ENCODE results near the gene LINC00237.

LINC00237 gene

DNA sequence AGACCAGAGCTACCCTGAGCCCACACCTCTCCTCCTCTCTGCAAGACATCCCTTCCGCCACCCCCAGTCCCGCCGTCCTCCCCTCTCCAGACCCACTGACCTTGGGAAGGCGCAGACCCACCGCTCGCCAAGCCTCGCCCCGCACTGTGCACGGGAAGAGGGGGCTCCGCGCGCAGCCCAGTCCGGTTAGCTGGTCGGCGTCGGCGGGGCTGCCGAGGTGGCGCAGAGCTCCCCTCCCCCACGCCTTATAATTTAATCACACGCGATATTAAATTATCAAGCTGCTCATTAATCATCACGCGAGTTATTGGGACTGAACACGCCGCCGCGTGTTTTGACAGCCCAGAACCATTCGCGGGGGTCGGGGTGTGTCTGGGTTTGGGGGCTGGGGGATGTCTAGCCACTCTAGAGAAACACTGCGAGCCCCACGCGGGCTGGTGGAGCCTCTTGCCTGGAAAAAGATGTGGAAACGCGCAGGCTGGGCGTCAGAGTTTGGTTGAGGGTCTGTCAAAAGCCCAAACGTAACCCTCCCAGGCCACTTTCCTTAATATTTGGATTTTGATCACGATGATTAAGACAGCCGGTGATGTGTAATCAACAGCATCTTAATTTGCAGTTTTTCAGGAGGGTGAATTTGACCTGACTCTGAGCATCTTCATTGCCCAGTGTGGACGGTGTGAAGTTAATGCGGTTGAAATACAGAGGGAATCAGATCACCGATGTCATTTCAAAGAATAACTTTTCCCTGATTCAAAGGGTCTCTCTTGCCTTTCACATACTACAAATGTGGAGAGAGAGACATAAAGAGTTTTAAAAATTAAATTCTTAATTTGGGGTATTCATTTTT is at the start of gene LINC00237:
Gene LINC00237 (minus strand): TSS at position 188 of the 847 bp plus-strand sequence.
- DNase-seq: no peak

DNA sequence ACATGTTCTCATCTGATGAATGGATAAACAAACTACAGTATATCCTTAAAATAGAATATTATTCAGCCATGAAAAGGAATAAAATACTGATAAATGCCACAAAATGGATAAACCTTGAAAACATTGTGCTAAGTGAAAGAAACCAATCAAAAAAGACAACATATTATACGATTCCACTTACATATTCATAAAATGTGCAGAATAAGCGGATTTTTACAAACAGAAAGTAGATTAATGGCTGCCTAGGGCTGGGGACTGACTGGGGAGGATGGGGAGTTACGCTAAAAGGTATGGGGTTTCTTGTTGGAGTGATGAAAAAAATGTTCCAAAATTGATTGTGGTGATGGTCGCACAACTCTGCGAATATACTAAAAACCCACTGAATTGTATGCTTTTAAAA is 49.1 kb upstream of the LINC00237 start:
- no peak for DNase-seq

DNA sequence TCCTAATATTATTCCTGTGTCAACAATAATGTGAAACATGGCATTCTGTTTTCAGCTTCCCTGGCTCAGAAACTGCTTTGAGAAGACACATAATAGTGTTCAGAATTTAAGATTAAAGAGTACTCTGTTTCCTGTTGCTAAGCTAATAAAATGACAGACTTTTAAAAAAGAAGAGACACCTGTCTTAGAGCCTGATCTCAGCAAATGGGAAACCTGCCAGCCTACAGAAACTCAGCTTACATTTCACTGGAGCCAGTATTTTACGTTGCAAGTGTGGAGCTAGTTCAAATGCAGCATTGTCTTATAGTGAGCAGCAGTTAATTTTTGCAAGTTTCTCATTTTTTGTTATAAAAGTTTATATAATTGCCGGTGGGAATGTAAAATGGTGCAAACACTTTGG is 48.5 kb upstream of the LINC00237 start:
- DNase-seq: no peak

DNA sequence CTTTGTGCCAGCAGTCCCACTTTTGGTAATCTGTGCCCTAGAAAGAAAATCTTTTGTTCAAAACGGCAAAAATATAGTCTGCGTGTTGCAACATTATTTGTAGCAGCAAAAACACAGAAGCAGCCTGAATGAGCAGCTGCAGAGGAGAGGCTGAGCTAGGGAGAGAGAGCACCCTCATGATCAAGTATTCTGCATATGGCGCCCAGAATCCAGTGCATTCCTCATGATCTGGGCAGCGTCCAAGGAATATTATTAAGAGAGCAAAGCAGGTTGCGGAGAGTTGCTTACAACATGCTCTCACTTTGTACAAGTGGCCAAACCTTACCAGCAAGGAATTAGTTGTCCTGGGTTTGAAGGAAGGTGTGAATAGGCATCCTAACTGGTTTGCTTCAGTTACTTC is 45.6 kb upstream of the LINC00237 start:
- no peak for DNase-seq

DNA sequence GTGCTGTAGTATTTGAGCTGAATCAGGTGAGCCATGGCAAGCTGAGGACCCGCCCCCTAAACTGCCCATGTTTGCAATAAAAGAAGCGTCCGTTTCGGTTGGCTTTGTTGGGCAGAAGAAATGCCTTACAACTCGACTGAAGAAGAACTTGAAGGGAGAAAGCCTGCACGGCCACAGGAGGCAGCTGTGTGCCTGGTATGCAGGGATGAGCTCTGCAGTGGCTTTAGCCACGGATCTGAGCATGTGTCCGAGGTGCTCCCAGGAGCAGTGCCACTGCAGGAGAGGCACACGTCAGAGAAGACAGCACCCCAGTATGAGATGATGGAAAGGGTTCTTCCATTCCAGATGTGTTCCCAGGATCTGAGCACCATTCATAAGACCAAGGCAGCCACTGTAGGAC is 43.2 kb upstream of the LINC00237 start:
- no peak for DNase-seq

DNA sequence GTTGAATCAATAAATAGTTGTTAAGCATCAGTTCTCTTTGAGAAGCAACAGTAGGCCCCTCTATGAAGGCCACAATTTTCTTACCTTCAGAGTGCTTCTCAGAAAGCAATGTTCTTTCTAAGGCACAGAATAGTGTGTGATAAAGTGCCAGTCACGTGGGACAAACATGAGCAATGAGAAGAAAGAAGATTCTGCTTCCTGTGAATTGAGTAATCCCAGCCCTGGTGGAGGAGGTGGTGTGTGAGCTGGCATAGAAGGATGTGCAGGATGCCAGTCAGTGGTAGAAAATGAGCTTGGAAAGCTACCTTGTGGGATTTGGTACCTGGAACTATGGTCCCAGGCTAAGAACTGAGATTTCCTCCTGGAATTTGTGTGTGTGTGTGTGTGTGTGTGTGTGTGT is 41.4 kb upstream of the LINC00237 start:
- no peak for DNase-seq

DNA sequence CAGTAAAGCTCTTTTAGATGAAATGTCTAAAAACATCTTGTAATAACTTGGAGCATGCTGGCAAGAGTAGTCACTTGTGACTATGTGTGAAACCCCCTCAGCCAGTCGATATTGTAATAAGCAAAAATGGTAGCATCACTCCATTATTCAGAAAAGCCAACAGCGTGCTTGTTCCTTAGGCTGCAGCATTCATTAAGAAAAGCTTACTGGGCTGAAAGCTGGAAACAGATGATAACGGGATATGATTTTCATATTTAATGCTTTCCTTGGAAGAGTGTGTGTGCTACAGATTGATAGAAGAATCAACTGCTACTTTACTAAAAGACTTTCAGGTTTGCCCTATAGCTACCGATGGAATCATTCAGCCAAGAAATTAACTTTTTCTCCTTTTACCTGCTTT is 40.1 kb upstream of the LINC00237 start:
- DNase-seq: no peak

DNA sequence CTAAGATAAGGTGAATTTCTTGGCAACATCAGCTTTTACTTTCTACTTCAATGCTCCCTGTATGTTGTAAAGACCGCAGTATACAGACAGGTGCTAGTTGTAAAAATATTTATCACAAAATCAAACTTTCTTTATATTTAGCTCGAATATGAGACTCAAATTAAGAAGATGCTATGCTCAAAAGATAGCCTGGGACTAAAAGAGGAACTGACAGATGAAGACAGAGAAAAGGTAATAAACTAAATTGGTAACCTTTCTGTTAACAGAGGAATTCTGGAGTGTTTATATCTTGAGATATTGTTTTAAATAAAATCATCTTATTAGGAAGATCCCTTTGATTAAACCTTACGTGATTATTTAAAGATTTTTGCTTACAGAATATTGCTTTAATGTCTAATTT is 39.3 kb upstream of the LINC00237 start:
- DNase-seq: no peak

DNA sequence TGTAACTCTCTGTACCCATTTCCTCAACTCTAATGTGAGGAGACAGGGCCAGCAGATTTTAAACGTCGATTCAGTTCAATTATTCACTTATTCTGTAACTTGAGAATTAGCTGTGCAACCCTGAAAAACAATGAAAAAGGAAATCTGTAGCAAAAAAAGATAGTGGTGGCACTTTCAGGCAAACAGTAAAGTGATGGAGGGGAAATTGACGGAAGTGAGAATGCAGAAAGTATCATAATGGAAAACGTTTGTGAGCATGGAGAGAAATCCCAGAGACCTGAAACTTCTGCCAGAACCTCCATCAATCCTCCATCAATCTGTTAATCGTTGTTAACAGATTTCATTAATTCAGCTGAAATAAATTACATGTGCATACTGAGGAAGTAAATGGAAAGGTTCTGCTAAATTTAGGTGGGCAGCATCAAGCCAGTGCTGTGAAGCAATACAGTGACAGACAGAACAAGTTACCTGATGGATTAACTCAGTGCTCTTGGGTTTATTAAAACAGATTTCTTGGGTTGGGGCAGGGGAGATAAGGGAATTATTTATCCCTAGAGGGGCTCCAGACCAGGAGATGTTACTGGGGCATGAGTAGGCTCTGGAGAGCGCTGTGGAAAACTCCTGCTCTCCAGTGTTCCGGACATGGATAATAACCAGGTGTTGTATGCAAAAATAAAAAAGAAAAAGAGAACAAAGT is 37.2 kb upstream of the LINC00237 start:
- DNase-seq: no peak

DNA sequence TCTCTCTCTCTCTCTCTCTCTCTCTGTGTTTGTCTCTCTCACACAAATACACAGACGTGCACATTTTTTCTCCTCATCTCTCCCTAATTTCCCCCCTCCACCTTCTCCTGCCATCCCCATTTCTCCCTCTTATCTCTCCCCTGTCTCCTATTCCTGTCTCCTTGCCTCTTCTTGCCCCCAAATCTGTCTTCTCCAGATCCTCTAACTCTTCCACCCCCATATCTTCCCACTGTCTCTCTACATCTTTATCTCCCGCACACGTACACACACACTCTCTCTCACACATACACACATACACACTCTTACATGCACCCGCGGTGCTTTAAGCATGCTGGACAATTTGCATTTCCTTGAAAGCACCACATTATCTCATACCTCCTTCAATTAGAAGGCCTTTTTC is 35.7 kb upstream of the LINC00237 start:
- DNase-seq: no peak

DNA sequence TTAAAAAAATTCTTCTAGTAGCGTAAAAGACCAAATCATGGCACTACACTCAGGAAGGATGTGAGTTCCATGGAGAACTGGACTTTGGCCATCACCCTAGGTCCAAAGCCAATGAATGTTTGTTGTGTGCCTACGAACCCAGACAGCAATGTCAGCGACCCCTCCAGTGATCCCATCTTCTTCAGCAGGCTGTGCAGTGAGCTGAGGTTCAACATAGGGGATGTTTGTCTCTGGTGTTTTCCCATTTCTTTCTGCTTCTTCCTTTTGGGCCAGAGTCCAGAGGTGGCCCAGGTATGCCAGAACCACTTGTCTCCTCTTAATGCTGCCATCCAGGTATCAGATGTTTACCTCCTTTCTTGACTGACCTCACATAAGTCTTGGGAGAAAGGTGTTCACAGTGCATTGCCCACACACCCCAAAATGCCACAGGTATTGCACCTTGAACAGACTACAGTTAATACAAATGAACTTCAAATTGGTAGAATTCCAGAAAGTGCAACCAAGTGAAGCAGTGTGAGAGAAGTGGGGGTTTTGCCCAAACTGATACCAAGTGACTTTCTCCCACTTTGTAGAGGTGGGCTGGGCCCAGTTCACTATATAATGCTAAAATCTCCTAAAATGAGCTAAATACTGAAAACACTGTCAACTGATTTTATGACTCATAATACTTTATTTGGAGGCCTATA is 33.9 kb upstream of the LINC00237 start:
- DNase-seq: no peak

DNA sequence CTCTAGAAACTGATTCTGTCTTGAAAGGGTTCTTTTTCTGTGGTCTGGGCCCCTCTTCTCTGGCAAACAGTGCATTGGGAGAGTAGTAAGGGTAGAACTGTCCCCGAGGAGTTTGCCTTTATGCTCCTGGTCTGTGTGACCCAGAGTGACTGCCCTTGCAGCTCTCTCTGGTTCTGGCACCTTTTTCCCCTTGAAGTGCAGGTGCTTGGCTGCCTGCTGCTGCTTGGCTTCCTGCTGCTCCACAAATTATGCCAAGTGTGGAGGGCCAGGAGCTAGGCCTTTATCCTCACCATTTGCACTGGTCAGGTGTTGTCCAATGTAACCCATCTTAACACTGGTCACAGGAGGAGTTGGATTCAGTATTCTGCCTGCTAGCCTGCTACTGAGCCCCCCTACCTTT is 30.9 kb upstream of the LINC00237 start:
- DNase-seq: no peak

DNA sequence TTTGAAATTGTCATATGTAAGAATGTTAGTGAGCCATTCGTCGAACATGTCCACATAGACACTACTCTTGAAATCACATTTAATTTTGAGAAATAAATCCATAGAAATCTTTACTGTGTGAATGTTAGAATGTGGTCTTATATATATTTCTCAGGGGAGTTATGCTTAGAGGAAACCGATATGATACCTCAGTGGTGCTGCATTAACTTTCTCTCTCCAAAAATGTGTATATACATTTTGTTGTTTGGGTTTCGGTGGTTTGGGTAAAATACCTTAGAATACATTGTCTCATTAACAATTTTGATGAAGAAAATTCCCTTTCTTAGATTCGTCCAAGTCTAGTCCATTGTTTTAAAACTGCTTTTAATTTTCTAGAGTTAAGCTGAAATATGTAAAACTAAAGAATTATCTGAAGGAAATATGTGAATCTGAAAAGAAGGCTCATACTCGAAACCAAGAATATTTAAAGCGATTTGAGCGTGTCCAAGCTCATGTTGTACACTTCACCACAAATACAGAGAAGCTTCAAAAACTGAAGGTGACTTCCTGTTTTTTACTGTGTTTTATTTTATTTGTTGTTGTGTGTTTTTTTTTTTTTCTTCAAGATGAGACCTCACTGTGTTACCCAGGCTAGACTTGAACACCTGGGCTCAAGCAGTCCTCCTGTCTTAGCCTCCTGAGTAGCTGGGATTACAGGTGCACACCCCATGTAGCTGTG is 30.0 kb upstream of the LINC00237 start:
- DNase-seq: no peak

DNA sequence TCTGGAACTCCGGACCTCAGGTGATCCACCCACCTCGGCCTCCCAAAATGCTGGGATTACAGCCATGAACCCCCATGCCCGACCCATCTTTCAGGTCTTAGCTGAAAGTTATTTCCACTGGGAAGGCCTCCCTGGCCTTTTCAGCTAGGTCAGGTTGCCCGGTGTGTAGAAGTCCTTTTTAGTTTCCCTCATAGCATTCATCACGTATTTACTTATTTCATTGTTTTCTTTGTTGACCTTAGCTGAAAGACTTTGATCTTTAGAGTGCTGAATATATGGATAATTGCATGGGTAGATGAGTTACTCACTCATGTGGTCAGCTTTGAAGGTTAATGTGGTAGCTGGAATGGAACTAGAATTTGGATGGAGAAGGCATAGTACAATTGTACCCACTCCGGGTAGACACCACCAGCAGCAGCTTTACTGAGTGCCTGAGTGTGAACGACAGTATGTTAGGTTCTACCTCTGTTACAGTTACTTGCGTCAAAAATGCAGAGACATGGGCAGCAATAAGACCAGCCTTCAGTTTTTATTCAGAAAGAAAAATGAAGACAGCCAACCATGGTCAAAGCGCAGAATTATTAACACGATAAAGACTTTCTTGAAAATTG is 28.8 kb upstream of the LINC00237 start:
- no peak for DNase-seq

DNA sequence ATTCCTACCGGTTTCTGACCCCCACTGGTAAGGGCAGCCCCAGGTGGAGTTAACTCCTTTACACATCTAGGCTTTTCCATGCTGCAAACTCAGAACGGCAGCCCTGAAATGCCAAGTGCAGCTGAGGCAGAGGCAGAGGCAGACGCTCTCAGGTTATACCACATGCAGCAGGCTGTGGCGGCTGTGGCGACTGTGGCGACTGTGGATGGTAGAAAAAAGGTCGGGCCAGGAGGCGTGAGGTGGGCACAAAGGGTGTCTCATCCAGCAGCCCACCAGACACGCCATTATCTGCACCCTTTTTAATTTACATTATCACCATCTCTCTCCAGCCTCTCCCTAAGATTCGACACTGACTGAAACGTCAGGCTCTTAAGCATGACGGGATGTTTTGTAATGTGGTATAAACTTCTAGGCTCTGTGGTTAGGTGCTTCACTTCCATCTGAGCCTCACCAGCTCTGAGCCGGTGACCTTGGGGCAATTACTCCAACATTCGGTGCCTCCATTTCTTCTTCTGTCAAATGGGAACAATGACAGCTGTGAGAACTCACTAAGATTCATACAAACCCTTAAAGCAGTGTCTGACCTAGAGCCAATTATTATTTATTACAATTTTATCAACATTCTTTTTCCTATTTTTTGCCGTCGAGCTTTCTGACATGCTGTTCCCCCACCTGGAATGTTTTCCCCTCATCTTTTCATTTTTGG is 27.9 kb upstream of the LINC00237 start:
- no peak for DNase-seq

DNA sequence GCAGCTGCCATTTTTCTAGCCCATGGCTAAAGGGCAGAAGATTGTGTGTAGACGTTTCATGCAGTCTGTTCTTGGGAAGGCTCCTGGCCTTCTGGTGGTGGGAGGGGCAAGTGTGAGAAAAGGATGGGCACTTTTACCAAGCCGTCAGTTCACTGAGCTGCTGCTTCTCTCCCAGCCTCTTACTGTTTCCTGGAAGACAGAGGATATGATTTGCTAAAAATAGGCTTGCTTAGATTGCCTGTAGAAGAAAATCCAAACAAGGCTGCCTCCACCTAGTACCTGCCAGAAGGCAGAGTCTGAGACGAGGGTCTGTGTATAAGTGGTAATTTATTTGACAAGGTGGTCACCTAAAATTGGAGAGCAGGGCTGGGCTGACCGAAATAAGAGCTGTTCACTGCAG is 27.2 kb upstream of the LINC00237 start:
- DNase-seq: no peak

DNA sequence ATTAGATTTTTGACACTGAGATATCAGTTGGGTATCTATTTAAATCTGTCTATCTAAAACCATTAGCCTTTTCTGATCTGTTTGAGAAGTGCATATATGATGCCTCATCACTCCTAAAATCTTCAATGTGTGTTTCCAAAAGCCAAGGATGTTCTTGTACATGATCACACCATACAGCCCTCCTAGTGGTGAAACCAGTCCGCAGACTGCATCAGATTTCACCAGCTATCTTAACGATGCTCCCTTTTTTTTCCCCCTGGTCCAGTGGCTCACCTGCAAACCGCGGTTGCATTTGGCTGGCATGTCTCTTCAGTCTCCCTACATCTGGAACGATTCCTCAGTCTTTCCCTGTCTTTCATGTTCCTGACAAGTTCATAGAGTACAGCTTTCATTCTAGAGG is 23.7 kb upstream of the LINC00237 start:
- DNase-seq: no peak

DNA sequence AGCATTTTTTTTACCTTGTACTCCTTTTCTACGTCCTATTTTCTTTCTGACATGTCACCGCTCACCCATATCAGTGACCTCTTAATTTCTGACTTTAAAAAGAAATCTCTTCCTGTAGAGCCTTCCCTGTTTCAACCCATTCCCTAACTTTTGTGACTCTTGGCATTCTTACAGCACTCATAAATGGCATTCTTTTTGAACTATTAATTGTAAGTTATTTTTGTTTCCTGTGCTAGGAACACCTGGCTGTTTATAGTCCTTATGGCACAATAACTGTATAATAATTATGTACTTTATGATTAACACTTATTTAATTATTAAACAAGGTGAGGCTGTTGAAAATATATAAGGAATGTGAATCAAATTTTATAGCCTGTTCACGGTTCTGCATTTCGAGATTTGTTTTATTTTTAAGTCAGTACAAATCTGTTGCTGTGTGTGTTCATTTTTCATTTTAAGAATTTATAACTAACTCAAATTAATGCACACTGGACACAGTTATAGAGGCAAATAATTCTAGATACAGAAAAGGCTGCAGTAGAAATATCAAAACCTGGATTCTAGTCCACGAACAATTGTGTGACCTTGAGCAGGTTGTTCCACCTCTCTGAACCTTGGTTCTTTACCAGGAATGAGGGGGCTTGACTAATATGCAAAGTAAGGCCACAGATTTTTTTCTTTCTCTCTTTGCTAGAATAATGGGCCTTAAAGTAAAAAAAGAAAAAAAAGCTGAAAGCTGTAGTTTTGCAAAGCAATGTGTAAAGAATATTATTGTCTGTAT is 21.2 kb upstream of the LINC00237 start:
- DNase-seq: no peak

DNA sequence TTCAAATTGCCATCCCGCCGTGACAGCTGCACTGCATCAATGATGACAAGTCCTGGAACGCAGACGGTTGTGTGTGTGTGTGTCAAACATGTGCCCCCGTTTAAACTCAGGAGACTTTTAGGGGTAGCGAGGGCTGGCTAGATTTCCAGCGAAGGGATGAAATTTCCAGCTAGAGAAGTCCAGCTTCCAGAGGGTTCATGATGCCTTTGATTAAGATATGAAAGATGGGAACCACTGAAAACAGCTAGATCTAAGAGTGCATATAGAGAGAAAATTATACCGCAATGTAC is 20.4 kb upstream of the LINC00237 start:
- no peak for DNase-seq

DNA sequence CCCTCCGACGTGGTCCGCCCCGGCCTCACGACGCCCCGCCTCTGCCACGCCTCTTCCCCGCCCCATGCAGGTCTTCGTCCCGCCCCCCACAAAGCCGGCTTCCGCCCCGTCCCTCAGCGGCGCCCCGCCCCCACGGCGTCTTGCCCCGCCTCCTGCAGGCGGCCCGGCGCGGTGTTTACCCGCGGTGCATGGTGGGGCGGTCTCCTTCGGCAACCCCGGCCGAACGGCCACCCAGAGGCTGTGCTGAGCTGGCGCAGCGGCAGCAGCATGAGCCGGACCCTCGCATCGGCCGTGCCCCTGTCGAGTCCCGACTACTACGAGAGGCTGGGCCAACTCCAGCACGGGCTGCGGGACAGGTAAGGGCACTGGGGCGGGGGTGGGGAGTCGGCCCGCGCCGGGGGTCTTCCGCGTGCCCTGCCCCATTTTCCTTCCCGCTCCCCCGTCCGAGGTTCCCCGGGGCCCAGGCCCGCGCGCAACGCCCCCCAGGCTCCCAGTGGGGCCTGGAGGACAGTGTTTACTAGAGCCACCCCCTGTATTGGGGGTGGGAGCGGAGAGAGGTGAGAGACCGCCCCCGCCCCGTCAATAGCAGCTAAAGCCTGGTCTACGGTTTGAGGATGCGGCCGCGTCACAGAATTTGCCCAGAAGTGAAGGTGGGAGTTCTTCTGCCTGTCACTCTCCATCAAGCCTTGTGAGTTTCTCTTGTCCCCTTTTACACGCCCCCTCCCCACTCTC is 19.9 kb upstream of the LINC00237 start, which contains the start of gene KIZ:
Gene KIZ (plus strand): TSS at position 234 of the 732 bp plus-strand sequence. CDS start 34 bp downstream, at position 268.
- DNase-seq: peak; percentile 94

Measured in CD4-positive, alpha-beta T cell treated with Interleukin-4 for 4 hours (primary cell).